ENCODE data around the gene SIAH1. TPM values are rescaled to one million over a fixed set of nuclear protein-coding genes. Genes with fewer than 3 reads are reported as not detected.

The SIAH1 gene
- total and polyA plus RNA-seq, 9 of the 15 experiments (the other 6 are each of a cell fraction or from before 2014, with no cell fraction given) = 4.1 to 14.3 (median 12.5) TPM

- TF ChIP-seq TBP (optimal IDR thresholded peaks at IDR 0.05; ENCODE audit: low read depth, low read length) (no peak), ZNF316 (IDR thresholded peaks at IDR 0.05) (peak; percentile 21; the same call in 1 of the 2 replicates), XRCC3 (IDR thresholded peaks at IDR 0.05) (no peak), ETS1 (conservative IDR thresholded peaks at IDR 0.05; ENCODE audit: control insufficient read depth, low read depth, low read length) (no peak)
Measured at GRCh38 chr16:48374255-48374654, 11.0 kb downstream of the SIAH1 start (continued).

- Histone ChIP-seq H3K9me3 (replicated peaks; ENCODE audit: control insufficient read depth, insufficient read depth, low read depth, low read length) (no peaks in the 10 kb centered on the region), H3K9ac (ENCODE audit: insufficient read depth in 1 of 2, low read depth in 2 of 2, low read length in 2 of 2) (no peak overlapping the region), H3K79me2 (ENCODE audit: control insufficient read depth, insufficient read depth, low read length) (peaks cover 96% of the 10 kb centered on the region), H3K27ac (ENCODE audit: extremely low read depth, low read depth, low read length) (no peak overlapping the region), H3K4me2 (ENCODE audit: insufficient read depth, low read length) (no peak overlapping the region), H3K4me3 (no peak overlapping the region), H2AFZ (ENCODE audit: low read depth, low read length) (no peak overlapping the region), H3K27me3 (ENCODE audit: control insufficient read depth in 2 of 2, insufficient read depth in 2 of 2, low read length in 2 of 2) (no peaks in the 10 kb centered on the region), H3K4me1 (replicated peaks in 1 of 2; ENCODE audit: control insufficient read depth in 2 of 2, insufficient read depth in 2 of 2, low read length in 2 of 2) (peaks cover 7 to 19% of the 10 kb centered on the region in 2 experiments; a peak in 4 of 5 replicates), H3K36me3 (ENCODE audit: control insufficient read depth, insufficient read depth, low read length) (no peaks in the 10 kb centered on the region), H3K9me1 (ENCODE audit: control insufficient read depth, insufficient read depth, low read length) (no peaks in the 10 kb centered on the region), H4K20me1 (replicated peaks; ENCODE audit: control insufficient read depth, insufficient read depth, low read length) (peaks cover 15% of the 10 kb centered on the region; the same call in 1 of the 2 replicates)
- FAIRE-seq (no peak), ATAC-seq (peak; percentile 39; the same call in 2 of the 3 replicates), DNase-seq (ENCODE audit: extremely low read depth in 1 of 4, low spot score in 3 of 4) (no peak)
- TF ChIP-seq NRF1 (conservative IDR thresholded peaks at IDR 0.05 in 1 of 2, IDR thresholded peaks at IDR 0.05 in 1 of 2) = no peak
- TF ChIP-seq KDM1A (IDR thresholded peaks at IDR 0.05) = peak; percentile 36 to 46; a peak in 1 of 4 replicates
- TF ChIP-seq SPI1 (IDR thresholded peaks at IDR 0.05; ENCODE audit: borderline replicate concordance, low read depth, low read length) = peak; percentile 15; the same call in 1 of the 2 replicates
- TF ChIP-seq SMARCB1 (IDR thresholded peaks at IDR 0.05; ENCODE audit: insufficient read length, low read depth) = no peak
- intact Hi-C loops (cut with micrococcal nuclease) (no loop called here), in situ Hi-C loops (cut with MboI) (no loop called here)
- CTCF ChIA-PET (ENCODE audit: low intra/inter-chr PET ratio) = no interaction called here
- BruUV-seq (replicated peaks) = no TSS peak
- POLR2A ChIA-PET = interaction anchor here (1.1 to 5.2 kb wide), 2 partner anchors 7 to 115 kb away, joined by 3 to 48 read pairs; no protein-coding TSS in a partner anchor
- 58% methylated on average over 4 of the region's 4 CpGs for WGBS (ENCODE audit: insufficient coverage, low coverage, missing lambda C conversion rate)
Measured at GRCh38 chr16:48373258-48374029, 11.8 kb downstream of the SIAH1 start.

All from K562 (cell line).